ENCODE results near the gene AICDA.

DNA sequence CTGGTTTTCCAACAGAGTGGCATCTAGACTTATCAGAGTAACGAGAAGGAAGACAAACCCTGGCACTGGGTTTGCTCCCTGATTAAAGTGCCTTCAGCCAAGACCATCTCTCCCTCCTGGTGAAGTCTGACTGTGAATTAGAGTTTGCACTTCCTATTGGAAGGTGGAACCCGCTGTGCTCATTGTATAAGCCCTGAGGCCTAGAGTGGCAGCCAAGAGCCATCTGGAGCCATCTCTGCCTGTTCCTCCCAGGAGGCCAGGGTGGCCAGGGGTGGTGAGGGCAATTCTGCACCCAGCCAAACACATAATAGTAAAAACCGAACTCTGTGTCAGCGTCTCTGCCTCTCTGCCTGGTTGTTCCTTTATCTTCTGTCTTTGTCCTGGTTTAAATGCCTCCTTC lies 25.0 kb upstream of the AICDA start:
- TF ChIP-seq GLIS3 (CRISPR knock-in tag; IDR thresholded peaks at IDR 0.05), result no peak
- TF ChIP-seq ZFP30 (CRISPR knock-in tag; IDR thresholded peaks at IDR 0.05), result no peak
- TF ChIP-seq ARNTL (CRISPR knock-in tag; IDR thresholded peaks at IDR 0.05; ENCODE audit: borderline replicate concordance, low read depth), result no peak
